Astrocyte (in vitro differentiated cells and primary cell): ENCODE data around the gene USH1C.

ENCODE experiments used
- CTCF ChIP-seq: IDR thresholded peaks from 2 replicates; pipeline ENCODE4 v1.5.1; 2011; ENCODE audit warnings: low read depth, mild to moderate bottlenecking, inconsistent platforms, low read length, moderate library complexity; ENCODE audit not compliant: insufficient read depth
- EZH2 ChIP-seq: IDR thresholded peaks from 2 replicates; pipeline ENCODE4 v1.6.1; 2012; ENCODE audit warnings: mild to moderate bottlenecking, low read length, inconsistent platforms; ENCODE audit not compliant: insufficient read depth

GRCh38 chr11:17516551-17517150, 27.6 kb downstream of the USH1C start:
- TF ChIP-seq CTCF (no peak), EZH2 (no peak)
